HepG2 (cell line): ENCODE measurements around the gene HSPA1A. TPM values are rescaled to one million over a fixed set of nuclear protein-coding genes. Genes with fewer than 3 reads are reported as not detected.

ENCODE experiments used
- ARHGAP35 ChIP-seq: sonication (generic); formaldehyde crosslinking; IDR thresholded peaks from 2 replicates; pipeline ENCODE4 v1.9.0; 2022; ENCODE audit warnings: mild to moderate bottlenecking, inconsistent platforms, moderate library complexity, missing genetic modification reagents, borderline replicate concordance
- BRD4 ChIP-seq: sonication (generic); formaldehyde crosslinking; IDR thresholded peaks from 2 replicates; pipeline ENCODE4 v1.4.0; 2020; ENCODE audit warnings: missing genetic modification reagents
- CBX5 ChIP-seq: sonication (generic); formaldehyde crosslinking; IDR thresholded peaks from 2 replicates; pipeline ENCODE4 v1.4.0; 2020; ENCODE audit warnings: missing genetic modification reagents, borderline replicate concordance
- EP300 ChIP-seq, 3 experiments: sonication (generic) in 1 of 3; formaldehyde crosslinking in 1 of 3; IDR thresholded peaks; 2 replicates each; pipeline versions ENCODE4 v1.5.1 to v1.6.1; 2011 to 2020; ENCODE audit warnings: low read depth in 2 of 3, low read length in 2 of 3, borderline replicate concordance in 1 of 3, improper control_type of control experiment in 1 of 3, mild to moderate bottlenecking in 1 of 3, missing genetic modification reagents in 1 of 3, moderate library complexity in 1 of 3
- GTF2F1 ChIP-seq: fragments of 150-350 bp; IDR thresholded peaks from 2 replicates; pipeline ENCODE4 v1.6.1; 2014; ENCODE audit warnings: low read length
- JDP2 ChIP-seq: sonication (generic); formaldehyde crosslinking; IDR thresholded peaks from 2 replicates; pipeline ENCODE4 v1.8.1; 2022; ENCODE audit warnings: missing genetic modification reagents, borderline replicate concordance
- MAF1 ChIP-seq: sonication (generic); formaldehyde crosslinking; IDR thresholded peaks from 2 replicates; pipeline ENCODE4 v1.5.0; 2020; ENCODE audit warnings: missing genetic modification reagents, borderline replicate concordance
- NFE2 ChIP-seq: sonication (generic); formaldehyde crosslinking; IDR thresholded peaks from 2 replicates; pipeline ENCODE4 v1.4.0; 2020; ENCODE audit warnings: missing genetic modification reagents
- NFYB ChIP-seq: sonication (generic); formaldehyde crosslinking; IDR thresholded peaks from 2 replicates; pipeline ENCODE4 v1.4.0; 2020; ENCODE audit warnings: missing genetic modification reagents
- REL ChIP-seq: sonication (generic); formaldehyde crosslinking; conservative IDR thresholded peaks from 2 replicates; pipeline ENCODE4 v1.8.0; 2022; ENCODE audit warnings: mild to moderate bottlenecking, missing genetic modification reagents, moderate library complexity
- TARDBP ChIP-seq: sonication (generic); formaldehyde crosslinking; IDR thresholded peaks from 2 replicates; pipeline ENCODE4 v1.8.0; 2022; ENCODE audit warnings: mild to moderate bottlenecking, missing genetic modification reagents
- UBTF ChIP-seq: sonication (generic); formaldehyde crosslinking; IDR thresholded peaks from 2 replicates; pipeline ENCODE4 v1.4.0; 2020; ENCODE audit warnings: mild to moderate bottlenecking, missing genetic modification reagents
- YY1 ChIP-seq: IDR thresholded peaks from 2 replicates; pipeline ENCODE4 v1.6.1; 2011; ENCODE audit warnings: low read length, low read depth, moderate library complexity, mild to moderate bottlenecking; ENCODE audit not compliant: insufficient read depth, insufficient replicate concordance
- ZFP62 ChIP-seq: sonication (generic); formaldehyde crosslinking; IDR thresholded peaks from 2 replicates; pipeline ENCODE4 v1.4.0; 2020; ENCODE audit warnings: missing genetic modification reagents
- ZNF264 ChIP-seq: sonication (generic); formaldehyde crosslinking; IDR thresholded peaks from 2 replicates; pipeline ENCODE4 v1.4.0; 2020; ENCODE audit warnings: missing genetic modification reagents
- ZNF484 ChIP-seq: sonication (generic); formaldehyde crosslinking; IDR thresholded peaks from 2 replicates; pipeline ENCODE4 v1.5.1; 2020; ENCODE audit warnings: mild to moderate bottlenecking, low read depth, missing genetic modification reagents, borderline replicate concordance
- ZNF577 ChIP-seq: sonication (generic); formaldehyde crosslinking; IDR thresholded peaks from 2 replicates; pipeline ENCODE4 v1.4.0; 2020; ENCODE audit warnings: mild to moderate bottlenecking, low read depth, missing genetic modification reagents, borderline replicate concordance
- polyA plus RNA-seq, 8 experiments: library from polyadenylated mRNA; depleted of rRNA in 3 of 8; stranded (reverse) in 7 of 8; unstranded in 1 of 8; fragments of >200 nt; fragmentation: Illumina TruSeq in 4 of 8; extraction: Trizol in 4 of 8; gene quantifications; 2 replicates each; pipeline versions ENCODE4 v1.2.1 to v1.2.3, GENCODE V29; 2011 to 2016; ENCODE audit warnings: low read depth in 4 of 8, missing spikeins in 1 of 8, mixed read lengths in 1 of 8; ENCODE audit not compliant: insufficient read depth in 1 of 8
- total RNA-seq, 5 experiments: library from RNA; depleted of rRNA; stranded (reverse); fragments of >200 nt; fragmentation: Illumina TruSeq; extraction: Trizol; gene quantifications; 2 replicates each; pipeline ENCODE4 v1.2.3, GENCODE V29; 2016; ENCODE audit warnings: low read depth in 1 of 5
- TF ChIP-seq, protein P1 (sequence below): sonication (generic); formaldehyde crosslinking; IDR thresholded peaks from 2 replicates; pipeline ENCODE4 v1.5.0; 2020; ENCODE audit warnings: mild to moderate bottlenecking, missing genetic modification reagents, borderline replicate concordance

The HSPA1A gene
- total and polyA plus RNA-seq, 2 of the 13 experiments (the other 11 are each of a cell fraction or from before 2014, with no cell fraction given): 44.5 to 85.0 TPM

- TF ChIP-seq NFE2 (CRISPR knock-in tag): no peak
- peak; percentile 54; the same call in 1 of the 2 replicates for TF ChIP-seq ZNF484
- TF ChIP-seq JDP2 (CRISPR knock-in tag): peak; percentile 20; the same call in 1 of the 2 replicates
- TF ChIP-seq NFYB (CRISPR knock-in tag): peak; percentile 46; the same call in 1 of the 2 replicates
- peak; percentile 74; the same call in 1 of the 2 replicates for TF ChIP-seq UBTF (CRISPR knock-in tag)
- TF ChIP-seq BRD4: peak; percentile 89; the same call in 1 of the 2 replicates
- TF ChIP-seq MAF1 (CRISPR knock-in tag): no peak; the same call in 1 of the 2 replicates
- TF ChIP-seq ARHGAP35 (CRISPR knock-in tag): peak; percentile 84; the same call in 1 of the 2 replicates
- TF ChIP-seq, protein P1, sequence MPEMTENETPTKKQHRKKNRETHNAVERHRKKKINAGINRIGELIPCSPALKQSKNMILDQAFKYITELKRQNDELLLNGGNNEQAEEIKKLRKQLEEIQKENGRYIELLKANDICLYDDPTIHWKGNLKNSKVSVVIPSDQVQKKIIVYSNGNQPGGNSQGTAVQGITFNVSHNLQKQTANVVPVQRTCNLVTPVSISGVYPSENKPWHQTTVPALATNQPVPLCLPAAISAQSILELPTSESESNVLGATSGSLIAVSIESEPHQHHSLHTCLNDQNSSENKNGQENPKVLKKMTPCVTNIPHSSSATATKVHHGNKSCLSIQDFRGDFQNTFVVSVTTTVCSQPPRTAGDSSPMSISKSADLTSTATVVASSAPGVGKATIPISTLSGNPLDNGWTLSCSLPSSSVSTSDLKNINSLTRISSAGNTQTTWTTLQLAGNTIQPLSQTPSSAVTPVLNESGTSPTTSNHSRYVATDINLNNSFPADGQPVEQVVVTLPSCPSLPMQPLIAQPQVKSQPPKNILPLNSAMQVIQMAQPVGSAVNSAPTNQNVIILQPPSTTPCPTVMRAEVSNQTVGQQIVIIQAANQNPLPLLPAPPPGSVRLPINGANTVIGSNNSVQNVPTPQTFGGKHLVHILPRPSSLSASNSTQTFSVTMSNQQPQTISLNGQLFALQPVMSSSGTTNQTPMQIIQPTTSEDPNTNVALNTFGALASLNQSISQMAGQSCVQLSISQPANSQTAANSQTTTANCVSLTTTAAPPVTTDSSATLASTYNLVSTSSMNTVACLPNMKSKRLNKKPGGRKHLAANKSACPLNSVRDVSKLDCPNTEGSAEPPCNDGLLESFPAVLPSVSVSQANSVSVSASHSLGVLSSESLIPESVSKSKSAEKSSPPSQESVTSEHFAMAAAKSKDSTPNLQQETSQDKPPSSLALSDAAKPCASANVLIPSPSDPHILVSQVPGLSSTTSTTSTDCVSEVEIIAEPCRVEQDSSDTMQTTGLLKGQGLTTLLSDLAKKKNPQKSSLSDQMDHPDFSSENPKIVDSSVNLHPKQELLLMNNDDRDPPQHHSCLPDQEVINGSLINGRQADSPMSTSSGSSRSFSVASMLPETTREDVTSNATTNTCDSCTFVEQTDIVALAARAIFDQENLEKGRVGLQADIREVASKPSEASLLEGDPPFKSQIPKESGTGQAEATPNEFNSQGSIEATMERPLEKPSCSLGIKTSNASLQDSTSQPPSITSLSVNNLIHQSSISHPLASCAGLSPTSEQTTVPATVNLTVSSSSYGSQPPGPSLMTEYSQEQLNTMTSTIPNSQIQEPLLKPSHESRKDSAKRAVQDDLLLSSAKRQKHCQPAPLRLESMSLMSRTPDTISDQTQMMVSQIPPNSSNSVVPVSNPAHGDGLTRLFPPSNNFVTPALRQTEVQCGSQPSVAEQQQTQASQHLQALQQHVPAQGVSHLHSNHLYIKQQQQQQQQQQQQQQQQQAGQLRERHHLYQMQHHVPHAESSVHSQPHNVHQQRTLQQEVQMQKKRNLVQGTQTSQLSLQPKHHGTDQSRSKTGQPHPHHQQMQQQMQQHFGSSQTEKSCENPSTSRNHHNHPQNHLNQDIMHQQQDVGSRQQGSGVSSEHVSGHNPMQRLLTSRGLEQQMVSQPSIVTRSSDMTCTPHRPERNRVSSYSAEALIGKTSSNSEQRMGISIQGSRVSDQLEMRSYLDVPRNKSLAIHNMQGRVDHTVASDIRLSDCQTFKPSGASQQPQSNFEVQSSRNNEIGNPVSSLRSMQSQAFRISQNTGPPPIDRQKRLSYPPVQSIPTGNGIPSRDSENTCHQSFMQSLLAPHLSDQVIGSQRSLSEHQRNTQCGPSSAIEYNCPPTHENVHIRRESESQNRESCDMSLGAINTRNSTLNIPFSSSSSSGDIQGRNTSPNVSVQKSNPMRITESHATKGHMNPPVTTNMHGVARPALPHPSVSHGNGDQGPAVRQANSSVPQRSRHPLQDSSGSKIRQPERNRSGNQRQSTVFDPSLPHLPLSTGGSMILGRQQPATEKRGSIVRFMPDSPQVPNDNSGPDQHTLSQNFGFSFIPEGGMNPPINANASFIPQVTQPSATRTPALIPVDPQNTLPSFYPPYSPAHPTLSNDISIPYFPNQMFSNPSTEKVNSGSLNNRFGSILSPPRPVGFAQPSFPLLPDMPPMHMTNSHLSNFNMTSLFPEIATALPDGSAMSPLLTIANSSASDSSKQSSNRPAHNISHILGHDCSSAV (CRISPR knock-in tag): peak; percentile 54; the same call in 1 of the 2 replicates
- TF ChIP-seq YY1: peak; percentile 84
- TF ChIP-seq ZFP62 (CRISPR knock-in tag): no peak
- peak in 1 of 2 experiments; percentile 43; a peak in 2 of 4 replicates for TF ChIP-seq EP300 (IDR thresholded peaks at IDR 0.05; ENCODE audit: low read depth in 2 of 2, low read length in 2 of 2)
- no peak; the same call in 1 of the 2 replicates for TF ChIP-seq EP300 (CRISPR knock-in tag; IDR thresholded peaks at IDR 0.05; ENCODE audit: borderline replicate concordance)
- TF ChIP-seq ZNF264: no peak
- peak; percentile 97 for TF ChIP-seq TARDBP (CRISPR knock-in tag)
- TF ChIP-seq REL (CRISPR knock-in tag): no peak
- TF ChIP-seq CBX5 (CRISPR knock-in tag): peak; percentile 76; the same call in 1 of the 2 replicates
- no peak for TF ChIP-seq ZNF577 (CRISPR knock-in tag)
- TF ChIP-seq GTF2F1: no peak
These were observed 8.7 kb upstream of the HSPA1A start, which contains the start of gene LSM2 (continued) for GRCh38 chr6:31806470-31807272.
